Measurements from ENCODE around the gene EXOG. TPM values are rescaled to one million over a fixed set of nuclear protein-coding genes. Genes with fewer than 3 reads are reported as not detected.
A peak's percentile ranks its signal among the peaks of the same experiment; 100 is the strongest.

Gene EXOG
- total RNA-seq, 1 donor from 2014 or later = 8.8 TPM

- intact Hi-C loops (cut with DNase I) = no loop called here
- no peaks in the 10 kb centered on the region for H3K27me3 ChIP-seq
- H3K27ac ChIP-seq = no peak overlapping the region
- TF ChIP-seq, protein P1, sequence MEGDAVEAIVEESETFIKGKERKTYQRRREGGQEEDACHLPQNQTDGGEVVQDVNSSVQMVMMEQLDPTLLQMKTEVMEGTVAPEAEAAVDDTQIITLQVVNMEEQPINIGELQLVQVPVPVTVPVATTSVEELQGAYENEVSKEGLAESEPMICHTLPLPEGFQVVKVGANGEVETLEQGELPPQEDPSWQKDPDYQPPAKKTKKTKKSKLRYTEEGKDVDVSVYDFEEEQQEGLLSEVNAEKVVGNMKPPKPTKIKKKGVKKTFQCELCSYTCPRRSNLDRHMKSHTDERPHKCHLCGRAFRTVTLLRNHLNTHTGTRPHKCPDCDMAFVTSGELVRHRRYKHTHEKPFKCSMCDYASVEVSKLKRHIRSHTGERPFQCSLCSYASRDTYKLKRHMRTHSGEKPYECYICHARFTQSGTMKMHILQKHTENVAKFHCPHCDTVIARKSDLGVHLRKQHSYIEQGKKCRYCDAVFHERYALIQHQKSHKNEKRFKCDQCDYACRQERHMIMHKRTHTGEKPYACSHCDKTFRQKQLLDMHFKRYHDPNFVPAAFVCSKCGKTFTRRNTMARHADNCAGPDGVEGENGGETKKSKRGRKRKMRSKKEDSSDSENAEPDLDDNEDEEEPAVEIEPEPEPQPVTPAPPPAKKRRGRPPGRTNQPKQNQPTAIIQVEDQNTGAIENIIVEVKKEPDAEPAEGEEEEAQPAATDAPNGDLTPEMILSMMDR (IDR thresholded peaks at IDR 0.05) = no peak
- TF ChIP-seq POLR2AphosphoS5 (IDR thresholded peaks at IDR 0.05; ENCODE audit: insufficient read depth in 1 of 2, low read depth in 1 of 2) (no peak), POLR2A (IDR thresholded peaks at IDR 0.05) (no peak)
- H3K9me3 ChIP-seq = no peaks in the 10 kb centered on the region
- DNase-seq (ENCODE audit: extremely low spot score in 2 of 2) = no peak
- no peaks in the 10 kb centered on the region for H3K36me3 ChIP-seq
- peaks cover 23% of the 10 kb centered on the region for H3K4me1 ChIP-seq
- H3K4me3 ChIP-seq = no peak overlapping the region
Observed at GRCh38 chr3:38491215-38491614, 4.9 kb upstream of the EXOG start.

DNA sequence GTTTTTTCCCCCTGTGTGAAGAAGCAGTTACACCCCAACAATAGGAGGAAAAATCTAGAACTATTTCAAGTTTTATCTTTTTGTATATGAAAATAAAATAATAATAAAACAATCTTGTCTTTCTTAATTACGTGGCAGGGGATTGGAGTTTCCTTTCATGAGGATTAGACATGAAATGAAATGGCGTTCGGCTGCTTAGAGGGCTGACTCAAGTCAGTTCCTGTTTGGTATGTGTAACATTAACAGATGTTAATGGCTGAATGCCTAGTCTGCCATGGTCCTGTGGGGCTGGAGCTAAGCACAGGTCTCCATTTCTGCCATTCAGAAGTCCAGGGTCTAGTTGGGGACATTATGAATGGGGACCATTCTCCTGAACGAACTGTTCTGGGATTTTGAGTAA is 3.1 kb upstream of the EXOG start:
- no peak overlapping the region for H3K27ac ChIP-seq

DNA sequence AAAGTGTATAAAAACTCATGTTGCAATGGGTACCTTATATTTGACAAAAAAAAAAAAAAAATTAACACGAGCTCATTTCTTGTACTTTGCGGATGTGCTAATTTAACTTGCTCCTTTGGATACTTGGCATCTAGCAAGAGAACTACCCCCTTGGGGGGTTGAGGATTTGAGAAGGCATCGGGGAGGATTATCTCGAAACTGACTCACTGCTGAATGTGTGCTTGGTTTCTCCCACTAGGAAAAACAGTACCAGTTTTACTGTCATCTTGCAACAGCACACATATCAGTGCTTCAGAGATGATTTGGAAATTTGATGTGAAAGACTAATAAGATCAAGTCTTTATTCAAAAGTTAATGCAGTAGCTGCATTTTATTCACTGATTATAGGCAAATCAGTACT is 891 bp downstream of the EXOG start:
- Histone ChIP-seq H3K4me3 (peak overlapping the region; percentile 69 to 84), H3K27ac (no peak overlapping the region), H3K36me3 (peaks cover 0 to 6% of the 10 kb centered on the region in 2 donors), H3K9me3 (no peaks in the 10 kb centered on the region), H3K27me3 (no peaks in the 10 kb centered on the region), H3K4me1 (peaks cover 14% of the 10 kb centered on the region)
- intact Hi-C loops (cut with DNase I) = no loop called here
- no peak for DNase-seq (ENCODE audit: extremely low spot score in 2 of 2)
- TF ChIP-seq POLR2AphosphoS5 (IDR thresholded peaks at IDR 0.05; ENCODE audit: insufficient read depth in 1 of 2, low read depth in 1 of 2) = no peak
- TF ChIP-seq, protein P1 (IDR thresholded peaks at IDR 0.05) = no peak
- TF ChIP-seq POLR2A (IDR thresholded peaks at IDR 0.05) = no peak

More for the DNA sequence above, 3.1 kb upstream of the EXOG start:
- no peak overlapping the region for H3K4me3 ChIP-seq
- no peaks in the 10 kb centered on the region for H3K9me3 ChIP-seq
- H3K4me1 ChIP-seq = peaks cover 33% of the 10 kb centered on the region
- TF ChIP-seq, protein P1 (IDR thresholded peaks at IDR 0.05) = no peak
- TF ChIP-seq POLR2A (IDR thresholded peaks at IDR 0.05) (no peak), POLR2AphosphoS5 (IDR thresholded peaks at IDR 0.05; ENCODE audit: insufficient read depth in 1 of 2, low read depth in 1 of 2) (no peak)
- no peaks in the 10 kb centered on the region for H3K27me3 ChIP-seq
- intact Hi-C loops (cut with DNase I) = no loop called here
- no peaks in the 10 kb centered on the region for H3K36me3 ChIP-seq
- DNase-seq (ENCODE audit: extremely low spot score in 2 of 2) = no peak

GRCh38 chr3:38500688-38501417 is 4.7 kb downstream of the EXOG start:
- Histone ChIP-seq H3K27me3 (no peaks in the 10 kb centered on the region), H3K4me1 (peaks cover 10% of the 10 kb centered on the region), H3K9me3 (no peaks in the 10 kb centered on the region), H3K27ac (no peak overlapping the region), H3K4me3 (no peak overlapping the region), H3K36me3 (peaks cover 0 to 18% of the 10 kb centered on the region in 2 donors)
- no peak for DNase-seq (ENCODE audit: extremely low spot score in 2 of 2)
- intact Hi-C loops (cut with DNase I) = no loop called here
- TF ChIP-seq, protein P1 (IDR thresholded peaks at IDR 0.05) = no peak
- TF ChIP-seq POLR2AphosphoS5 (IDR thresholded peaks at IDR 0.05; ENCODE audit: insufficient read depth in 1 of 2, low read depth in 1 of 2) (no peak), POLR2A (IDR thresholded peaks at IDR 0.05) (no peak)

GRCh38 chr3:38507120-38507519 is 11.0 kb downstream of the EXOG start:
- TF ChIP-seq POLR2AphosphoS5 (IDR thresholded peaks at IDR 0.05; ENCODE audit: insufficient read depth in 1 of 2, low read depth in 1 of 2) (no peak), POLR2A (IDR thresholded peaks at IDR 0.05) (no peak)
- TF ChIP-seq, protein P1 (IDR thresholded peaks at IDR 0.05) = no peak
- no peak for DNase-seq (ENCODE audit: extremely low spot score in 2 of 2)
- Histone ChIP-seq H3K27ac (no peak overlapping the region), H3K4me3 (no peak overlapping the region), H3K27me3 (no peaks in the 10 kb centered on the region), H3K4me1 (no peaks in the 10 kb centered on the region), H3K36me3 (peaks cover 0 to 24% of the 10 kb centered on the region in 2 donors), H3K9me3 (no peaks in the 10 kb centered on the region)
- intact Hi-C loops (cut with DNase I) = no loop called here
